ENCODE results near the gene CCDC51.

GRCh38 chr3:48426944-48427629, 12.8 kb downstream of the CCDC51 start:
- TF ChIP-seq GATA3 (IDR thresholded peaks at IDR 0.05; ENCODE audit: low read depth, low read length) (no peak), GATA2 (IDR thresholded peaks at IDR 0.05; ENCODE audit: low read depth, low read length) (no peak)

Measured in SH-SY5Y (cell line).